HepG2 (cell line): ENCODE measurements around the gene SLC19A3.

Source experiments
- BCL3 ChIP-seq: sonication (generic); formaldehyde crosslinking; IDR thresholded peaks from 2 replicates; pipeline ENCODE4 v1.5.1; 2020; ENCODE audit warnings: mild to moderate bottlenecking, missing genetic modification reagents, moderate library complexity
- CHD4 ChIP-seq: fragments of 200-600 bp; sonication (generic); IDR thresholded peaks from 2 replicates; pipeline ENCODE4 v1.7.0; 2017; ENCODE audit warnings: mild to moderate bottlenecking, low read length, borderline replicate concordance
- CTCF ChIP-seq: sonication (generic); formaldehyde crosslinking; IDR thresholded peaks from 2 replicates; pipeline ENCODE4 v1.5.0; 2020; ENCODE audit warnings: mild to moderate bottlenecking, missing genetic modification reagents, moderate library complexity
- EZH2 ChIP-seq: conservative IDR thresholded peaks from 2 replicates; pipeline ENCODE4 v1.6.1; 2012; ENCODE audit warnings: mild to moderate bottlenecking, low read depth, low read length, moderate library complexity
- FOXK2 ChIP-seq: fragments of 450-650 bp; IDR thresholded peaks from 2 replicates; pipeline ENCODE4 v1.6.1; 2016
- NFYB ChIP-seq: sonication (generic); formaldehyde crosslinking; IDR thresholded peaks from 2 replicates; pipeline ENCODE4 v1.4.0; 2020; ENCODE audit warnings: missing genetic modification reagents
- PBX2 ChIP-seq: IDR thresholded peaks from 2 replicates; pipeline ENCODE4 v1.6.1; 2016; ENCODE audit warnings: control low read depth
- TCF12 ChIP-seq, 2 experiments: fragments of 450-650 bp in 1 of 2; sonication (generic) in 1 of 2; formaldehyde crosslinking in 1 of 2; IDR thresholded peaks; 2 replicates each; pipeline versions ENCODE4 v1.6.1 to v1.8.0; 2017 to 2022; ENCODE audit warnings: antibody characterized with exemption in 1 of 2, mild to moderate bottlenecking in 1 of 2, missing genetic modification reagents in 1 of 2, moderate library complexity in 1 of 2
- ZFX ChIP-seq: sonication (generic); formaldehyde crosslinking; IDR thresholded peaks from 2 replicates; pipeline ENCODE4 v1.4.0; 2020; ENCODE audit warnings: mild to moderate bottlenecking, low read depth, missing genetic modification reagents, moderate library complexity
- ZNF660 ChIP-seq: sonication (generic); formaldehyde crosslinking; IDR thresholded peaks from 2 replicates; pipeline ENCODE4 v1.5.1; 2020; ENCODE audit warnings: mild to moderate bottlenecking, low read depth, missing genetic modification reagents, borderline replicate concordance

GRCh38 chr2:227765788-227766372 is 48.1 kb upstream of the SLC19A3 start:
- TF ChIP-seq EZH2 = no peak
- no peak for TF ChIP-seq PBX2 (CRISPR knock-in tag)
- TF ChIP-seq CTCF = no peak
- no peak for TF ChIP-seq FOXK2
- TF ChIP-seq ZNF660 = no peak
- TF ChIP-seq NFYB (CRISPR knock-in tag) = no peak
- no peak for TF ChIP-seq ZFX
- TF ChIP-seq CHD4 = no peak
- no peak for TF ChIP-seq BCL3 (CRISPR knock-in tag)
- TF ChIP-seq TCF12 (IDR thresholded peaks at IDR 0.05) = no peak
- no peak for TF ChIP-seq TCF12 (CRISPR knock-in tag; IDR thresholded peaks at IDR 0.05)
